Activated gamma-delta T cell treated with Interleukin-2 at 50 U/mL for 16 hours (primary cell): Measurements from ENCODE around the gene CSMD2.

Source experiments
- DNase-seq: peaks from one replicate; pipeline ENCODE4 v3.0.0-alpha.2; 2020

Gene CSMD2

DNA sequence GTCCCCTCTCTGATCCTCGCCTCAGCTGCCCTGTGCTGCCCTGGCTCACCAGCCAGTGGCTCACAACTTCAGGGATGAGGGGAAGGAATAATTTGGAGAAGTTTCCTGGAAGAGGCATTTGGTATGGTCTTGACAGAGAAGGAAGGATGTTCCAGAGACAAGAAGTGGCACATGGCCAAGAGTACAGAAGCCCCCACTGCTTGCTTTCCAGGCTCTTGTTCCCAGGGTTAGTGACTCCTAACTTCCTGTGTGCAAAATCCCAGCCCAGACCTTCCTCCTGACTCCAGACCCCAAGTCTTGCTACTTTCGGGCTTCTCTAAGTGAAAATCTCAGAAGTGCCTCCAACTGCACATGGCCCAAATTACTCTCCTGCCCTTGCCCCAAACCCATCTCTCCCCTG is 215.5 kb downstream of the CSMD2 start:
- DNase-seq, result no peak

DNA sequence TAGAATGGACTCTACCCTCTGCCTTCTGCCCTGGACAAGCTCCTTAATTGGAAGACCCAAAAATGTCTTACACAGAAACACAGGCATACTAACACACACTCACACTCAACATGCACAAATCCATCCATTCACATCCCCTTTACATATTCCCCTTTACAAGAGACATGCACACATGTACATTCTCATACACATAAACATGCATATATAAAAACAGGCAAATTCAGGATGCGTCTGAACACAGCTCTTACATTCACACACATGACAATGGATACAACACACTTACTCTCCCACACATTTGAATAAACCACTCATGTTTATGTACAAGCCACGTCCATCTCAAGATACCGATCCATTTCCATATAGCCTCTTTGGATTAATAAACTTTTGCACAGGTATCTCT is 216.7 kb downstream of the CSMD2 start:
- no peak for DNase-seq

DNA sequence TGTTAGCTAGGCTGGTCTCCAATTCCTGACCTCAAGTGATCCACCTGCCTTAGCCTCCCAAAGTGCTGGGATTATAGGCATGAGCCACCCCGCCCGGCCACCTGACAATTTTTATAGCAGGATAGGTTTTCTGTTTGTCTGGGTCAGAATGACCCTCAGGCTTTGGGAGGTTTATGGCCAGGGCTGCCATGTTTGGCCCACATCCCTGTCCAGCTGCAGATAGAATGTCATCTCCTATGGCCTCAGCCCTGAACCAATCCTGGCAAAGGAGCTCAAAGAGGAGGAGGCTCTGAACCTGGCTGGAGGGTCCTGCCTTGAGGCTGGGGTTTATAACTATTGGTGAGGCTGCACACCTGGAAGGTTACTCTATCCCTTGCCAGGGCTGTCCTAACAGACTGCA is 218.2 kb downstream of the CSMD2 start:
- DNase-seq, result no peak

GRCh38 chr1:33944846-33945245 is 220.2 kb downstream of the CSMD2 start:
- no peak for DNase-seq

DNA sequence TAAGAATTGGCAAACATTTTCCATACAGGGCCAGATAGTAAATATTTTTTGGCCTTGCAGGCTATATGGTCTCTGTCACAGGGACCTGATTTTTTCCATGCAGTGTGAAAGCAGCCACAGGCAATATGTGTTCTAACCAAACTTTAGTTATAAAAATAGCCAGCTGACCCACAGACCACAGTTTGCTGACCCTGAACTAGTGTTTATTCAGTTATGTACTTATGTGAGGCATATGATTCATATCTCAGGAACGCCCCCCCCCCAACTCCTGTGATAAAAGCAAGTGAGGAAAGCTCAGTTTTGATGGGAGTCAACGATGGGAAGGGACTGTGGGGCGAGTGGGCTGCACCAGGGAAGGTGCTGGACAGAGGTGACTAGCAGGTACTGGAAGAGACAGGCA is 221.1 kb downstream of the CSMD2 start:
- DNase-seq, result no peak

GRCh38 chr1:33932871-33933270 is 232.2 kb downstream of the CSMD2 start:
- DNase-seq, result no peak

DNA sequence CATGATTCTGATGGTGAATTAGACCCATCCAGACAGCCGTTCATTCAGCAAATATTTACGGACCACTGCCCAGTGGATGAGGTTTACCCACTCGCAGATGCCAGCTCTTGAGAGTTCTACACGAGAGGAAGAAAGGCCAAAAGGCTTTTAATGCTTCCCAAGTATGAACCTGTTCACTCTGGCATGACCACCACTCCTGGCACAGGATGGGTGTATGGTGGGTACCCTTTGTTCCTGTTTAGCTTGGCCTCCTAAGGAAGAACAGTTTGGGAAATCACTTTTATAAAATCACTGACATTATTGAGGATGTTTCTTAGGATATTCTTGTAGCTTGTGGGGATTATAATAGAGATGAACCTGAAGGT is 233.9 kb downstream of the CSMD2 start:
- DNase-seq, result no peak

- no peak for DNase-seq
Measured at GRCh38 chr1:33930346-33931110, 234.5 kb downstream of the CSMD2 start.

DNA sequence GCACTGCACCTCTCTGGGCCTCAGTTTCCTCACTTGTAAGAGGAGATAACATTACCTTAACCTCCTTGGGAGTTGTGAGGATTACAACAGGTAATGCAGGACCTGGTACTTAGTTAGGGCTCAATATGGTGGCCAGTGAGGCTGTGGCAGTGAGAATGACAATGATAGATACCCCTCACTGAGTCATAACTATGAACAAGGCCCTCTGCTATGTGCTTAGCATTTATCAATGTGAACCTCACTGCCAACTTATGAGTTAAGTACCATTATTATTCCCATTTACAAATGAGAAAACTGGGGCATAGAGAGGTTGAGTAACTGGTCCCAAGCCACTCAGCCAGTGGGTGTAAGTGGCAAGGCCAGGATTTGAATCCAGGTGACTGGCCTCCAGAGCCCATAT is 236.8 kb downstream of the CSMD2 start:
- DNase-seq, result no peak

DNA sequence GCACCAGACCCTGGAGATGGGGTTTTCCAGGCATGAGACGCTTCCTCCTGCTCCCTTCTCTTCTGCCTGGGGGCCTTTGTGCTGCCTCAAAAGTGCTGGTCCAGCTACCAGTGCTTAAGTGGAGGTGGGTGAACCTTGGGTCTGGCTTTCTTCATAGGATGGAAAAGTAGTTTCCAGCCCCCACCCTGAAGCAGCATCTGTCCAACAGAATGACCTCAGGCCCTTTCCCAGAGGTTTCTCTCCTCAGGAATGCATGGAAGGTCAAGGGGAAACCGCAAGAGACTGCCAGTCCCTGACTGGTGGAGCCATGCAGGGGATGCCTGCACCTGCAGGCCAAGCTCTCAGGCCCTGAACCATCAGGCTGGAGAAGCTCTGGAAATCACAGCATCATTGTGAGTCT is 237.3 kb downstream of the CSMD2 start:
- DNase-seq, result no peak

- no peak for DNase-seq
Measured at GRCh38 chr1:33925586-33925985, 239.4 kb downstream of the CSMD2 start.

DNA sequence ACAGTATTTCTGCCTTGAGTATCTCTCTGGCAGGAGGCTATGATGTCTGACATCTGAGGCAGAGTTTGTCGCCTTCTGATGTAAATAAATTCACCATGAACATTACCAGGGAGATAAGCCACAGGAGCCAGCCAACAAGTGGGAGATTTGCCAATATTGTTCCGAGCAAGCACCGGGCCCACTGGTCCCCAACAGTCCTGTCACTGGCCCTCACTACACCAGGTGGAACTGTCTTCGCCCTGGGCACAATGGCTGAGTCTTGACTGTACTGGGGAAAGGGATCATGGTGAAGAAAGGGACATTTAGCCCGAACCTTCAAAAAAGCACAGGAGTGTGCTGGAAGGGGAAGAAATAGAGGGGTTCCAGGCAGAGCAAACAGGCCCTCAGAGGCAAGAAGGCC is 243.7 kb downstream of the CSMD2 start:
- no peak for DNase-seq

- no peak for DNase-seq
Measured at GRCh38 chr1:33918368-33918767, 246.7 kb downstream of the CSMD2 start.

DNA sequence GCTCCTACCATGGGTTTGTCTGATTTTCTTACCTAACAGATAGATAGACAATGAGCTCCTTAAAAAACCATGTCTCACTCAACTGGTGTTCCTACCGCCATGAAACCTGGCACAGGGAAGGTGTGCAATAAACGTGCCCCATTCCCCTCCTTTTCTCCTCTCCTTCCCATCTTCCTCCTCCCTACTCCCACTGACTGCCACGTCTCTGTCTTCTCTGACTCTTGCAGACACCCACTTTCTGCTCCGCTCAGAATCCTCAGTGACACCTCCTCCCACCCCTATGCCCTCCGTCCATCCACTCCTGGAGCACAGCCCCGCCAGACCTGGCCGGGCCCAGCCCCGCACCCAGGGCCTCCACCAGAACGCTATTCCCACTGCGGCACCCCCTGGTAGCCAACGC is 248.2 kb downstream of the CSMD2 start:
- DNase-seq, result no peak

- DNase-seq, result no peak
Measured at GRCh38 chr1:33914531-33914930, 250.5 kb downstream of the CSMD2 start.

- DNase-seq, result no peak
Measured at GRCh38 chr1:33908324-33908956, 256.6 kb downstream of the CSMD2 start.

- DNase-seq, result no peak
Measured at GRCh38 chr1:33906156-33906555, 258.9 kb downstream of the CSMD2 start.

GRCh38 chr1:33905241-33905640 is 259.8 kb downstream of the CSMD2 start:
- no peak for DNase-seq

DNA sequence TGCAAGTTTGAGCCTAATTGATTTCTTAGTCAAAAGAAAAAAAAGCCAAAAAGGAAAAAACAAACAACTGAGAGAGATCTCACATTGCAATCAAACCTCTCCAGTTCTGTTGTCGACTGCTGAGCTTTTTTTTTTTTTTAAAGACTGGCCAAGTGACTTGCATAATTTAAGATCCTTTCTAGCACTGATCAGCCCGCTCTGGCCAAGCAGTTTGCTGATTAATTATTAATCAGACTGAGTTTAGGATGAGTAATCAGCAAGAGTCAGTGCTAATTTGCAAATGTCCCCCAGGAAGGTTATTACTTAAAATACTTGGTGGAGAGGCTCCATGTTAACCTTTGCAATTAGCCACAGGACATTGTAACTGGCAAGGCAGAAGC is 261.8 kb downstream of the CSMD2 start:
- no peak for DNase-seq

- no peak for DNase-seq
Measured at GRCh38 chr1:33902486-33903209, 262.4 kb downstream of the CSMD2 start.

GRCh38 chr1:33899746-33900145 is 265.3 kb downstream of the CSMD2 start:
- DNase-seq, result no peak

DNA sequence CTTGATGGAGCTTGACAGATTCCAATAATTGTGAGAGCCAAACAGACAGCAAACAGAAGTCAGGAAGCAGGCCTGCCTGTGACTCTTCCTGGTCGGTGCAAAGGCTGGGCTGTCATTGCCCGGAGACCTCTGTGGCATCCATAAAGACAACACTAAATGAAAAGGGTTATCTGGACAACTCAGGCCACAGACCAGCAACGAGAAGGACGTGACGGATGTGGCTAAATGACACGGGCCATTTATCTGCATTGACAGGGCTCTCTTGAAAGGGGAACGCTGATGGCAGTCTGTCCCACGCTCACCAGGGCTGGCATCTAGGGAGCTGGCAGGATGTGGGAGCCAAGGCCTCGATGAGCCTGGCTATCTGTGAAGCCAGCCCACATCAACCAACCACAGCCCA is 266.1 kb downstream of the CSMD2 start:
- no peak for DNase-seq

DNA sequence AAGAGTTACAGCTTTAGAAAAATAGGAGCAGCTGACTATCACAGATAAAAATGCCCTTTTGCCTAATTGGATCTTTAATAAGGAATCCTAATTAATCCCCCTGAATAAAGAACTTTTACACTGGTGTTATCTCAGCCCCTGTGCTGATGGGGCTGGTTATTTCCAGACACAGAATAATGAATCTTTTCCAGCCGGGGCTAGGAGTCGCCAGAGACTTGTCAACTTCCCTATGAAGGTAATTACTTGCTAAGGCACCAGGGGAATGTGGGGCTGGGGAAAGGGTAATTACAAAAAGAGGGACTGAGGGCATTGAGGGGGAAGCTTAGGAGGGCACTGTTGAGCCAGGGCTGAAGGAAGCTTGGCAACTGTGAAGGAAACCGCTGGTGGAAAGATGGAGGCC is 266.6 kb downstream of the CSMD2 start:
- no peak for DNase-seq

DNA sequence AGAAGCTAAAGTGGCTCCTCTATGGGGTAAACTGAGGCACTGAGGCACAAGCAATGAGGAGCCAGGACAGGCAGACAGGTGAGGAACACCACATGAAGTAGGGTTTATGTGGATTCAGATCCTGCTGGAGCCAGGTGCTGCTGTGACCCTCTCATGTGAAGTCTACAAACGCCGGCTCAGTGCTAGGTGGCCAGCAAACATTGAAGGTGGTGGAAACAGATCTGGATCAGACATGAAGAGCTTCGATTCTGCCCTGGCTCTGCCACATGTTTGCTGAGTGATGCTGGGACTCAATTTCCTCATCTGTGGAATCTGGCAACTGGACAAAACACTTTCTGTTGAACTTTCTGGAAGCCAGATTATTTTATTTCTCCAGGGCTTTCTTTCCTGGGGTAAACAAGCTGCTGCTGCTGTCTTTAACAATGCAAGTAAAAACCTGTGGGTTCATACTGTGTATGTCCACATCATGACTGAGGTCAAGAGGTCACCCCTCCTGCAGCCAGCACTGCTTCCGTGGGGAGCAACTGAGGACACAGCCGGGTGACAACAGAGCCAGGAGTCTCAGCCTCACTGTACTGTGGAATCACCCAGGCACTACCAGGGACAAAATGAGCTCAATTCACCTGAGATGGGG is 267.8 kb downstream of the CSMD2 start:
- DNase-seq, result no peak
